ENCODE data around the gene MAMSTR.

Gene MAMSTR

GRCh38 chr19:48746110-48746509 is 26.6 kb upstream of the MAMSTR start:
- DNase-seq, result no peak

- peak; percentile 88 for DNase-seq
Observed at GRCh38 chr19:48745208-48745995, 25.9 kb upstream of the MAMSTR start.

- DNase-seq, result no peak
Observed at GRCh38 chr19:48742096-48742495, 22.6 kb upstream of the MAMSTR start.

- peak; percentile 35 for DNase-seq
Observed at GRCh38 chr19:48741129-48741999, 21.8 kb upstream of the MAMSTR start.

- no peak for DNase-seq
Observed at GRCh38 chr19:48740164-48740972, 20.8 kb upstream of the MAMSTR start, which contains the start of gene RASIP1. Gene RASIP1 (minus strand): TSS chr19:48740610. CDS start chr19:48740282, 328 bp downstream.

- peak; percentile 59 for DNase-seq
Observed at GRCh38 chr19:48739404-48740163, 20.1 kb upstream of the MAMSTR start.

- DNase-seq, result peak; percentile 94
Observed at GRCh38 chr19:48738557-48739403, 19.3 kb upstream of the MAMSTR start.

GRCh38 chr19:48737360-48737998 is 18.0 kb upstream of the MAMSTR start:
- DNase-seq, result no peak

- peak; percentile 78 for DNase-seq
Observed at GRCh38 chr19:48735031-48735615, 15.6 kb upstream of the MAMSTR start.

- DNase-seq, result no peak
Observed at GRCh38 chr19:48734625-48735024, 15.1 kb upstream of the MAMSTR start.

- no peak for DNase-seq
Observed at GRCh38 chr19:48731452-48731851, 11.9 kb upstream of the MAMSTR start.

- peak; percentile 37 for DNase-seq
Observed at GRCh38 chr19:48728911-48729664, 9.6 kb upstream of the MAMSTR start.

- no peak for DNase-seq
Observed at GRCh38 chr19:48726556-48726955, 7.0 kb upstream of the MAMSTR start.

GRCh38 chr19:48724796-48725753 is 5.5 kb upstream of the MAMSTR start:
- DNase-seq, result peak; percentile 88

- DNase-seq, result no peak
Observed at GRCh38 chr19:48722196-48722708, 2.7 kb upstream of the MAMSTR start.

- DNase-seq, result peak; percentile 100
Observed at GRCh38 chr19:48720613-48721296, 1.2 kb upstream of the MAMSTR start.

GRCh38 chr19:48720251-48720612 is 707 bp upstream of the MAMSTR start:
- no peak for DNase-seq
